Skin epidermis (tissue), 12 donors: Measurements from ENCODE around the gene ZNF215.
"Not testable (repeated sequence)": the region's sequence is repeated elsewhere in the genome, so short reads cannot be mapped to it uniquely, and the experiment has no call there.

Experiments
- H3K27ac ChIP-seq, 21 experiments: fragments of 200-600 bp; sonication (generic) in 11 of 21; one replicate each; pipeline ENCODE4 v1.5.0; 2020; ENCODE audit warnings: mild to moderate bottlenecking in 3 of 21, inconsistent platforms in 2 of 21, moderate library complexity in 2 of 21
- H3K4me3 ChIP-seq, 7 experiments: fragments of 200-600 bp; sonication (generic) in 2 of 7; one replicate each; pipeline ENCODE4 v1.5.0; 2020; ENCODE audit warnings: inconsistent platforms in 2 of 7, mild to moderate bottlenecking in 2 of 7, moderate library complexity in 1 of 7

Gene ZNF215

GRCh38 chr11:6931146-6931713 lies 5.0 kb downstream of the ZNF215 start:
- H3K27ac ChIP-seq: no peak overlapping the region
- no peak overlapping the region for H3K4me3 ChIP-seq

- Histone ChIP-seq H3K4me3 (no peak overlapping the region), H3K27ac (no peak overlapping the region)
Measured at GRCh38 chr11:6932145-6932544, 5.9 kb downstream of the ZNF215 start.

- Histone ChIP-seq H3K4me3 (no peak overlapping the region), H3K27ac (no peak overlapping the region)
Measured at GRCh38 chr11:6941970-6942369, 15.7 kb downstream of the ZNF215 start.

GRCh38 chr11:6943131-6943530 lies 16.9 kb downstream of the ZNF215 start:
- Histone ChIP-seq H3K27ac (no peak overlapping the region), H3K4me3 (no peak overlapping the region)

GRCh38 chr11:6954248-6954647 lies 28.0 kb downstream of the ZNF215 start:
- H3K4me3 ChIP-seq, H3K27ac ChIP-seq: not testable (repeated sequence)

- H3K27ac ChIP-seq: no peak overlapping the region
- H3K4me3 ChIP-seq: no peak overlapping the region
Measured at GRCh38 chr11:6962141-6962540, 35.9 kb downstream of the ZNF215 start.

GRCh38 chr11:6962673-6963072 lies 36.4 kb downstream of the ZNF215 start:
- no peak overlapping the region for H3K27ac ChIP-seq
- no peak overlapping the region for H3K4me3 ChIP-seq

GRCh38 chr11:6968816-6969215 lies 42.6 kb downstream of the ZNF215 start:
- Histone ChIP-seq H3K4me3 (no peak overlapping the region), H3K27ac (no peak overlapping the region)

- H3K27ac ChIP-seq, H3K4me3 ChIP-seq: not testable (repeated sequence)
Measured at GRCh38 chr11:6969854-6970253, 43.6 kb downstream of the ZNF215 start.

- Histone ChIP-seq H3K4me3 (no peak overlapping the region), H3K27ac (no peak overlapping the region)
Measured at GRCh38 chr11:6979365-6979764, 53.1 kb downstream of the ZNF215 start.

- Histone ChIP-seq H3K27ac (no peak overlapping the region), H3K4me3 (no peak overlapping the region)
Measured at GRCh38 chr11:6986487-6986886, 60.3 kb downstream of the ZNF215 start.

GRCh38 chr11:6988506-6988905 lies 62.3 kb downstream of the ZNF215 start:
- no peak overlapping the region for H3K27ac ChIP-seq
- H3K4me3 ChIP-seq: no peak overlapping the region

- Histone ChIP-seq H3K27ac (no peak overlapping the region), H3K4me3 (no peak overlapping the region)
Measured at GRCh38 chr11:6991227-6991626, 65.0 kb downstream of the ZNF215 start.

- Histone ChIP-seq H3K27ac (no peak overlapping the region), H3K4me3 (no peak overlapping the region)
Measured at GRCh38 chr11:6992026-6992425, 65.8 kb downstream of the ZNF215 start.

- Histone ChIP-seq H3K4me3 (no peak overlapping the region), H3K27ac (no peak overlapping the region)
Measured at GRCh38 chr11:6992457-6993417, 66.5 kb downstream of the ZNF215 start.

- no peak overlapping the region for H3K4me3 ChIP-seq
- no peak overlapping the region for H3K27ac ChIP-seq
Measured at GRCh38 chr11:6995703-6996102, 69.5 kb downstream of the ZNF215 start.

- no peak overlapping the region for H3K27ac ChIP-seq
- no peak overlapping the region for H3K4me3 ChIP-seq
Measured at GRCh38 chr11:7004482-7004881, 78.3 kb downstream of the ZNF215 start.
